ENCODE data around the gene PROP1.
"Not testable (repeated sequence)": the region's sequence is repeated elsewhere in the genome, so short reads cannot be mapped to it uniquely, and the experiment has no call there.

The PROP1 gene

GRCh38 chr5:177945601-177946283 is 50.3 kb downstream of the PROP1 start:
- DNase-seq (ENCODE audit: low read depth in 2 of 2) = not testable (repeated sequence)

- DNase-seq (ENCODE audit: low read depth in 2 of 2) = not testable (repeated sequence)
These were observed 50.9 kb downstream of the PROP1 start for GRCh38 chr5:177945145-177945544.

- not testable (repeated sequence) for DNase-seq (ENCODE audit: low read depth in 2 of 2)
These were observed 52.0 kb downstream of the PROP1 start for GRCh38 chr5:177943805-177944736.

- DNase-seq (ENCODE audit: low read depth in 2 of 2) = not testable (repeated sequence)
These were observed 53.1 kb downstream of the PROP1 start for GRCh38 chr5:177942896-177943295.
